Skeletal muscle tissue (tissue), 4 donors: Measurements from ENCODE around the gene ATF7IP2. TPM values are rescaled to one million over a fixed set of nuclear protein-coding genes. Genes with fewer than 3 reads are reported as not detected.
A peak's percentile ranks its signal among the peaks of the same experiment; 100 is the strongest.
"Not testable (repeated sequence)": the region's sequence is repeated elsewhere in the genome, so short reads cannot be mapped to it uniquely, and the experiment has no call there.

Source experiments
- H3K27ac ChIP-seq: one replicate; pipeline ENCODE4 v1.7.0; 2013; ENCODE audit warnings: mild to moderate bottlenecking, low read depth, low read length, inconsistent platforms
- H3K27me3 ChIP-seq, 3 donors: one replicate each; pipeline ENCODE4 v1.7.0; 2013; ENCODE audit warnings: low read length in 3 of 3; ENCODE audit not compliant: control insufficient read depth in 3 of 3, insufficient read depth in 3 of 3
- H3K36me3 ChIP-seq, 3 donors: one replicate each; pipeline ENCODE4 v1.7.0; 2013; ENCODE audit warnings: low read length in 3 of 3; ENCODE audit not compliant: control insufficient read depth in 3 of 3, insufficient read depth in 3 of 3
- H3K4me1 ChIP-seq, 3 donors: one replicate each; pipeline ENCODE4 v1.7.0; 2013; ENCODE audit warnings: low read length in 3 of 3, mild to moderate bottlenecking in 3 of 3; ENCODE audit not compliant: control insufficient read depth in 3 of 3, insufficient read depth in 3 of 3
- H3K4me3 ChIP-seq, 3 donors: one replicate each; pipeline ENCODE4 v1.7.0; 2013; ENCODE audit warnings: low read length in 3 of 3
- H3K9ac ChIP-seq, 3 donors: one replicate each; pipeline ENCODE4 v1.7.0; 2013; ENCODE audit warnings: low read length in 3 of 3, mild to moderate bottlenecking in 3 of 3, moderate library complexity in 2 of 3, low read depth in 1 of 3
- H3K9me3 ChIP-seq, 3 donors: one replicate each; pipeline ENCODE4 v1.7.0; 2013; ENCODE audit warnings: low read length in 3 of 3; ENCODE audit not compliant: control insufficient read depth in 3 of 3
- total RNA-seq: library from RNA; depleted of rRNA; stranded (reverse); fragments of >200 nt; gene quantifications from one replicate; pipeline ENCODE4 v1.2.3, GENCODE V29; 2014
- donor health status: Osteomylitis.

The ATF7IP2 gene
- 9.4 TPM for total RNA-seq

- Histone ChIP-seq H3K27ac (no peak within 1 kb of the TSS), H3K9me3 (no peaks in the 10 kb centered on the region), H3K27me3 (peaks cover 0 to 3% (median 0%) of the 10 kb centered on the region in 3 donors), H3K4me3 (peak within 1 kb of the TSS; percentile 54 to 76 (median 56)), H3K9ac (peak within 1 kb of the TSS; percentile 56 to 71 (median 70)), H3K4me1 (no peaks in the 10 kb centered on the region), H3K36me3 (no peaks in the 10 kb centered on the region)
Measured at GRCh38 chr16:10385725-10386516, at the start of gene ATF7IP2. ATF7IP2 (plus strand) TSS chr16:10386061; CDS start chr16:10430621, 44,560 bp downstream.

GRCh38 chr16:10338426-10338825, 47.4 kb upstream of the ATF7IP2 start:
- Histone ChIP-seq H3K4me3 (no peak overlapping the region), H3K9me3 (peaks cover 0 to 3% (median 2%) of the 10 kb centered on the region in 3 donors), H3K9ac (no peak overlapping the region), H3K27ac (no peak overlapping the region), H3K36me3 (no peaks in the 10 kb centered on the region), H3K4me1 (no peaks in the 10 kb centered on the region), H3K27me3 (no peaks in the 10 kb centered on the region)

GRCh38 chr16:10339777-10340732, 45.8 kb upstream of the ATF7IP2 start:
- no peaks in the 10 kb centered on the region for H3K4me1 ChIP-seq
- no peak overlapping the region for H3K27ac ChIP-seq
- H3K4me3 ChIP-seq = no peak overlapping the region
- H3K9me3 ChIP-seq = peaks cover 0 to 3% (median 2%) of the 10 kb centered on the region in 3 donors
- H3K27me3 ChIP-seq = no peaks in the 10 kb centered on the region
- H3K36me3 ChIP-seq = no peaks in the 10 kb centered on the region
- H3K9ac ChIP-seq = no peak overlapping the region

- H3K4me3 ChIP-seq = no peak overlapping the region
- H3K36me3 ChIP-seq = no peaks in the 10 kb centered on the region
- no peak overlapping the region for H3K9ac ChIP-seq
- H3K9me3 ChIP-seq = peaks cover 0 to 5% (median 2%) of the 10 kb centered on the region in 3 donors
- no peaks in the 10 kb centered on the region for H3K4me1 ChIP-seq
- H3K27me3 ChIP-seq = no peaks in the 10 kb centered on the region
- no peak overlapping the region for H3K27ac ChIP-seq
Measured at GRCh38 chr16:10343124-10343760, 42.6 kb upstream of the ATF7IP2 start.

- H3K9me3 ChIP-seq = not testable (repeated sequence)
Measured at GRCh38 chr16:10344699-10345098, 41.2 kb upstream of the ATF7IP2 start.

GRCh38 chr16:10345629-10346028, 40.2 kb upstream of the ATF7IP2 start:
- peaks cover 0 to 5% (median 2%) of the 10 kb centered on the region in 3 donors for H3K9me3 ChIP-seq

More at GRCh38 chr16:10344699-10345098, 41.2 kb upstream of the ATF7IP2 start:
- H3K36me3 ChIP-seq, H3K27me3 ChIP-seq, H3K4me3 ChIP-seq, H3K4me1 ChIP-seq, H3K9ac ChIP-seq, H3K27ac ChIP-seq: not testable (repeated sequence)

GRCh38 chr16:10349851-10350250, 36.0 kb upstream of the ATF7IP2 start:
- Histone ChIP-seq H3K4me1 (no peaks in the 10 kb centered on the region), H3K27ac (no peak overlapping the region), H3K4me3 (no peak overlapping the region), H3K27me3 (no peaks in the 10 kb centered on the region), H3K9me3 (peaks cover 0 to 2% (median 0%) of the 10 kb centered on the region in 3 donors), H3K9ac (no peak overlapping the region), H3K36me3 (no peaks in the 10 kb centered on the region)

More at GRCh38 chr16:10345629-10346028, 40.2 kb upstream of the ATF7IP2 start:
- Histone ChIP-seq H3K36me3 (no peaks in the 10 kb centered on the region), H3K4me1 (no peaks in the 10 kb centered on the region), H3K27me3 (no peaks in the 10 kb centered on the region), H3K4me3 (no peak overlapping the region), H3K27ac (no peak overlapping the region), H3K9ac (no peak overlapping the region)

- Histone ChIP-seq H3K27ac (no peak overlapping the region), H3K4me3 (no peak overlapping the region), H3K9me3 (peaks cover 0 to 2% (median 0%) of the 10 kb centered on the region in 3 donors), H3K27me3 (no peaks in the 10 kb centered on the region), H3K9ac (no peak overlapping the region), H3K4me1 (no peaks in the 10 kb centered on the region), H3K36me3 (no peaks in the 10 kb centered on the region)
Measured at GRCh38 chr16:10352262-10352661, 33.6 kb upstream of the ATF7IP2 start.

GRCh38 chr16:10355589-10355988, 30.3 kb upstream of the ATF7IP2 start:
- no peak overlapping the region for H3K9ac ChIP-seq
- no peaks in the 10 kb centered on the region for H3K9me3 ChIP-seq
- no peaks in the 10 kb centered on the region for H3K4me1 ChIP-seq
- no peaks in the 10 kb centered on the region for H3K27me3 ChIP-seq
- H3K27ac ChIP-seq = no peak overlapping the region
- no peak overlapping the region for H3K4me3 ChIP-seq
- no peaks in the 10 kb centered on the region for H3K36me3 ChIP-seq
